Measurements from ENCODE around the gene MLPH. TPM values are rescaled to one million over a fixed set of nuclear protein-coding genes. Genes with fewer than 3 reads are reported as not detected.

The MLPH gene
- 10 to 100 TPM; 20.8 to 52.8 (median 35.1) TPM for total RNA-seq
- long read RNA-seq, partial matches to known transcripts, result 1 of 7 reads
- long read RNA-seq, other reads (novel, unspliced or antisense), result 4 of 7 reads

DNA sequence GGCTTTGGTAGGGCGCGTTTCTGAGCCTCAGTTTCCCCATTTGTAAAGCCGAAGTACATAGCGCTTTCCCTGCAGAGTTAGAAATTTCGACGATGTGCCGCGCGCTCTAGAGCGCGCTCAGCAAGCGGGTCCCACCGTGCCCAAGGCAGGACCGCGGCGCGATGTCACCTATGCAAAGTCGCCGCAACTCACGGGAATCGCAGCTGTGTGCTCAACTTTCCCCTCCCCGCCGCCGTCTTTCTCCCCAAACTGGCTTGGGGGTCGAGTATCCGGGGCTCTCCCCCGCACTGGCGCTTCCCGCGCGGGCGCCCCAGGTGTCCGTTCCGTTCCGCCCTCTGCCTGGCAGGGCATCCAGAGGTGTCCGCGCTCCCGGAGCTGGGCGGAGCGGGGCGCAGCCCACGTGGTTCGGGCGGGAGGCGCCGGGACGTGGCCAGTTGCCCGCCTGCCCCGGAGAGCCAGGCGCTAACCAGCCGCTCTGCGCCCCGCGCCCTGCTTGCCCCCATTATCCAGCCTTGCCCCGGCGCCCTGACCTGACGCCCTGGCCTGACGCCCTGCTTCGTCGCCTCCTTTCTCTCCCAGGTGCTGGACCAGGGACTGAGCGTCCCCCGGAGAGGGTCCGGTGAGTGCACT is at the start of gene MLPH:
MLPH (plus strand) TSS at position 433 of the 630 bp plus-strand sequence. CDS start 6,176 bp downstream, outside the sequence.
- Histone ChIP-seq H3K27ac (peak within 1 kb of the TSS; percentile 79 to 96 (median 96)), H3K9me3 (no peaks in the 10 kb centered on the region), H3K36me3 (no peaks in the 10 kb centered on the region), H3K4me3 (peak within 1 kb of the TSS; percentile 57 to 91 (median 86)), H3K4me1 (peaks cover 0 to 33% (median 10%) of the 10 kb centered on the region in 4 donors), H3K27me3 (no peaks in the 10 kb centered on the region)
- under 1% methylated on average over 23 of the region's 63 CpGs for WGBS (ENCODE audit: insufficient coverage, low coverage, low lambda C conversion rate, missing lambda C conversion rate)
- peak in 1 of 4 donors; percentile 8 for TF ChIP-seq CTCF (IDR thresholded peaks at IDR 0.05)
- peak; percentile 88 for TF ChIP-seq POLR2A (IDR thresholded peaks at IDR 0.05)
- peak; percentile 85 to 89 (median 88) for DNase-seq
- intact Hi-C loops (cut with DNase I), result no loop called here
- peak; percentile 80 to 91 (median 87) for ATAC-seq

DNA sequence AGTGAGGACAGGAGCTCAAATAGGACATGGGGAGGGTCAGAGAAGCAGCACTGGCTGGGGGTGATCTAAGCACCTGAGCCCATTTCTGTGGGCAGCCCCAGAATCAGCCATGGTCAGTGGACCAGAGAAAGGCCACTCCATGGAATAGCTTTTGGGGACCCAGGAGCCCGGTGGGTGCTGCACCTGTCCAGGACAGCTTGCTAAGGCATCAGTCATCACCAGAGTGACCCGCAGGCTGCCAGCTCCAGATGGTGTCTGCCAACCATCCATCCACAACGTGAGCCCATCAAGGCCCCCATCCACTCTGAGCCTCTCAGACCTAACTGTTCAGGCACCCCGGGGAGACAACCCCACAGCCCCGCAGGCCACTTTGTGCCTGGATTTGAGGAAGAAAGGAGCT is 49.5 kb upstream of the MLPH start:
- H3K27ac ChIP-seq, result no peak overlapping the region
- intact Hi-C loops (cut with DNase I), result no loop called here

DNA sequence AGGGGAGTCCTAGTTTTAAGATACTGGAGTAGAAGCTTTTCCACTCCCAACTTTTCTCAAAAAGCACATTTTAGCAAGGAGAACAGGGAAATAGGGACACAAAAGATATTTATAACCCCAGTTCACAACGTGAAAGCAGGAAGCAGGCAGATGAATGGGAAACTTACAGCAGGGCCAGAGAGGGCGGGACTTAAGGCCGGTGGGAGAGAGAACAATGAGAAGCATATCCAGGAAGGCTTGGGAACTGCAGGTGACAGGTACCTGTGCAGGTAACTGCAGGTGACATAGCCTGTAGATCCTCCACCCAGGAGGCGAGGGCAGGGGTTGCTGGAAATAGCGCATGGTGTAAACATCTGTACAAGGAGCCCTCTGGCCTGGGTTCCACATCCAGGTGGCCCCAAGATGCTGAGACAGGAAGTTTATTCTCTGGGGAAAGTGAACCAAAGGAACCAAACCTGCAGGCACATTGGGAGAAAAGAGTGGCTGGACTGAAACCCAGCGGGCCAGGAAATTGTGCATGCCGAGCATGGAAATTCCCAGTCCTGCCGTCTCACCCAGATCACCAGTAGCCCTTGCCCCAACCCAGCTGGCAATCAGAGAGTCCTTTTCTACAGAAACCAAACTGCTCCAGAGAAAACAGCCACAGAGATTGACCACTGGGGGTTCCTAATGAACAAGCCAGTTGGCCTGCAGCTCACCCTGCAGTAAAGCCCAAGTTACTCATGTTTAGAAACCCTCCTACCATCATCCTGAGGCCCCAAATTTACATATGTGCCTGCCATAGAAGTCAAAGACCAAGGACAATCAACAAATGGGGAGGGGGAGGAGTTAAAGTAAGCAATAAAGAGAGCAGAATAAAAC is 48.7 kb upstream of the MLPH start:
- intact Hi-C loops (cut with DNase I), result no loop called here
- DNase-seq (no peak), ATAC-seq (no peak)
- Histone ChIP-seq H3K9me3 (no peaks in the 10 kb centered on the region), H3K27ac (no peak overlapping the region), H3K27me3 (no peaks in the 10 kb centered on the region), H3K4me1 (no peaks in the 10 kb centered on the region), H3K4me3 (no peak overlapping the region), H3K36me3 (no peaks in the 10 kb centered on the region)
- 12% methylated on average over 3 of the region's 8 CpGs for WGBS (ENCODE audit: insufficient coverage, low coverage, low lambda C conversion rate, missing lambda C conversion rate)
- TF ChIP-seq POLR2A (IDR thresholded peaks at IDR 0.05), result no peak
- no peak for TF ChIP-seq CTCF (IDR thresholded peaks at IDR 0.05)

More for the DNA sequence above, 49.5 kb upstream of the MLPH start:
- Histone ChIP-seq H3K4me1 (no peaks in the 10 kb centered on the region), H3K4me3 (no peak overlapping the region), H3K27me3 (no peaks in the 10 kb centered on the region), H3K9me3 (no peaks in the 10 kb centered on the region), H3K36me3 (no peaks in the 10 kb centered on the region)
- ATAC-seq (no peak), DNase-seq (no peak)
- TF ChIP-seq POLR2A (IDR thresholded peaks at IDR 0.05) (no peak), CTCF (IDR thresholded peaks at IDR 0.05) (no peak)
- no CpG with 5 or more reads among the region's 5 CpGs for WGBS (ENCODE audit: insufficient coverage, low coverage, low lambda C conversion rate, missing lambda C conversion rate)

- ATAC-seq (no peak), DNase-seq (no peak)
- H3K36me3 ChIP-seq, result no peaks in the 10 kb centered on the region
- intact Hi-C loops (cut with DNase I), result no loop called here
- H3K4me3 ChIP-seq, result no peak overlapping the region
- TF ChIP-seq CTCF (IDR thresholded peaks at IDR 0.05) (no peak), POLR2A (IDR thresholded peaks at IDR 0.05) (no peak)
- no peaks in the 10 kb centered on the region for H3K27me3 ChIP-seq
- no peaks in the 10 kb centered on the region for H3K9me3 ChIP-seq
- 7% methylated on average over 2 of the region's 2 CpGs for WGBS (ENCODE audit: insufficient coverage, low coverage, low lambda C conversion rate, missing lambda C conversion rate)
- no peak overlapping the region for H3K27ac ChIP-seq
- H3K4me1 ChIP-seq, result no peaks in the 10 kb centered on the region
Observed at GRCh38 chr2:237440819-237441281, 46.2 kb upstream of the MLPH start.
